Endometrial microvascular endothelial cells (primary cell): ENCODE measurements around the gene NR2C2AP. TPM values are rescaled to one million over a fixed set of nuclear protein-coding genes. Genes with fewer than 3 reads are reported as not detected.

Experiments used
- in situ Hi-C: cut with HindIII; loops from 2 replicates; pipeline ENCODE4 v1.10.0; 2017; ENCODE audit warnings: low sequenced_read_pairs, low pct_unique_long_range_greater_than_20kb; ENCODE audit errors: inconsistent ontology term
- total RNA-seq: library from RNA; depleted of rRNA; stranded (reverse); fragments of >200 nt; gene quantifications from one replicate; pipeline ENCODE4 v1.2.3, GENCODE V29; 2015; ENCODE audit errors: inconsistent ontology term

Gene NR2C2AP
- total RNA-seq, 1 donor from 2014 or later: 25.8 TPM

DNA sequence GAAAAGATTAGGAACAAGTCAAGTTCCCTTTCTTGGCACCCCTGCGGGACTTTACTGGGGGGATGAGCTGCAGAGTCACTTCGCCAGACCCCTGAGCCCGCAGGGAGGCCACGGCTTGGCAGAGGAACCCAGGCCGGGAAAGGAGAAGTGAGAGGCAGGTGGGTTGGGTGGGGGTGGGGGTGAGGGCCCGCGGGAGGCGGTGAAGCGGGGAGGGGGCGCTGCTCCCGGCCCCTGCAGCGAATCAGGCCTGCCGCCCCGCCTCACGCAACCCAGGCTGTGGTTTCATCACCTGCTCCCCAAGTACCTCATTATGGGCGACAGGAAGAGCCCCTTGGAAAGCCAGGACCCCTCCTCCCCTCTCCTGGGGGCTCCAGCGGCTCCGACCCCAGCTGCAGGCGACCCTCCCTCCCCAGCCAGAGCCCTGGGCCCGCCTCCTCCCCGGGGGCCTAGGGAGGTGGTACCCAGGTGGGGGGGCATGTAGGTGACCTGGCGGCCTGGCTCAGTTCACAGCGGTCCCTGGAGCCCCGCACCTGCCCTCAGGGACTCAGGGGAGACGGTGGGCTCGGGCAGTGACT lies 42.7 kb downstream of the NR2C2AP start:
- in situ Hi-C loops: no loop called here

DNA sequence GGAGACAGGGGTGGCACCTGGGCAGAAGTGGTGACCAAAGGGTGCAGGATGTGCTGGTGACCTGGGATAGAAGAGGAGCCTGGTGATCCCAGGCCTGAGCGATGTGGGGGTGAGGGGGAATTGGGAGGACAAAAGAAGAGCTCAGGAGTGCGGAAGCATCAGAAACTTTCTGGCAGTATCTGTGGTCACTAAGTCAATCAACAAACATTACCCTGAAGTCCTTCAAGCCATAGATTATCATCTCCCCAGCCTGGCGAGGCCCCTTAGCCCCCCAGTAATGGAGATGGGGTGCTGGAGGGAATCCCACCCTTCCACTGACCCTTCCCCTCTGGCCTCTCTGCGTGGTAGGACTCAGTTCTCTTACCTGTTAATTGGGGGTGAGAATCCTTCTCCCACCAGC lies 43.7 kb downstream of the NR2C2AP start:
- in situ Hi-C loops: no loop called here

DNA sequence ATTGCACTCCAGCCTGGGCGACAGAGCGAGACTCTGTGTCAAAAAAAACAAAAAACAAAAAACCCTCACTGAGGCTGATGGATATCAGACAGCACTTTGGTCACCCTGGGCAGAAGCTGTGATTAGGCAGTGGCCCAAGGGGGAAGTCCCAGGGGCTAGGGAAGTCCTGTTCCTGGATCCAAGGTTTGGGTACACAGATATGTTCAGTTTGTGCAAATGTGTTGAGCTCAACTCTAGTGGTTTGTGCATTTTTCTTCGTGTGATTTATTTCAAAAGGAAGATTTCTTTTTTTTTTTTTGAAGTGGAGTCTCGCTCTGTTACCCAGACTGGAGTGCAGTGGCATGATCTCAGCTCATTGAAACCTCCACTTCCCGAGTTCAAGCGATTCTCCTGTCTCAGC lies 45.4 kb downstream of the NR2C2AP start:
- in situ Hi-C loops: no loop called here

DNA sequence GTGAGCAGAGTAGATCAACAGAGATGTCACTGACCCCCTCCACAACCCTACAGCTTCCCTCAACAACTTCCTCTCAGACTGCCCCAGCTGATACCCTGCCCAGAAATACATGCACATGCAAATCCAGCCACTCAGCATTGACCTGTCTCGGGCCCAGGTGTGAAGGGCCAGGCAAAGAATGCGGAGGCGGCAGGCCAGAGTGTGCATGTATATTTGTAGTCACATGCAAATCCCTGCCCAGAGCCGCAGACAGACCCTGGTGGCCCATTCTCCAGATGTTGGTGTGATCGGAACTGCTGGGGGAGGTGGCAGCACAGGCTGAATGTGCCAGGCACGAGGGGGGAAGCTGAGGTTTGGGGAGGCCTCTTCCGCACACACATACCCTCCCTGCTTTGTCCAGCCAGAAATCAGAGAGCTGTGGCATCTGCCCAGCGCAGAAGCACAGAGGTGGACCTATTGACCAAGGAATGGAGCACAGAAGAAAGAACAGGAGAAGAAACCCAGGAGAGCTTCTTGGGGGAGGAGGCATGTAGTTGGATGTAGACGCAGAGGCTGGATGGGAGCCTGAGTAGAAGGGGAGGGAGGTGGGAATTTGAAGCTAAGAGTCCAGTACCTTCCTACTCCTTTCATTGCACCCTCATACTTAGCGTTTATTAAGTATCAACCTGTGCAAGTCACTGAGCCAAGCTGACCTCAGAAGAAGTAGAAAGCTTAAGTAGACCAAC lies 47.6 kb downstream of the NR2C2AP start:
- in situ Hi-C loops: no loop called here

DNA sequence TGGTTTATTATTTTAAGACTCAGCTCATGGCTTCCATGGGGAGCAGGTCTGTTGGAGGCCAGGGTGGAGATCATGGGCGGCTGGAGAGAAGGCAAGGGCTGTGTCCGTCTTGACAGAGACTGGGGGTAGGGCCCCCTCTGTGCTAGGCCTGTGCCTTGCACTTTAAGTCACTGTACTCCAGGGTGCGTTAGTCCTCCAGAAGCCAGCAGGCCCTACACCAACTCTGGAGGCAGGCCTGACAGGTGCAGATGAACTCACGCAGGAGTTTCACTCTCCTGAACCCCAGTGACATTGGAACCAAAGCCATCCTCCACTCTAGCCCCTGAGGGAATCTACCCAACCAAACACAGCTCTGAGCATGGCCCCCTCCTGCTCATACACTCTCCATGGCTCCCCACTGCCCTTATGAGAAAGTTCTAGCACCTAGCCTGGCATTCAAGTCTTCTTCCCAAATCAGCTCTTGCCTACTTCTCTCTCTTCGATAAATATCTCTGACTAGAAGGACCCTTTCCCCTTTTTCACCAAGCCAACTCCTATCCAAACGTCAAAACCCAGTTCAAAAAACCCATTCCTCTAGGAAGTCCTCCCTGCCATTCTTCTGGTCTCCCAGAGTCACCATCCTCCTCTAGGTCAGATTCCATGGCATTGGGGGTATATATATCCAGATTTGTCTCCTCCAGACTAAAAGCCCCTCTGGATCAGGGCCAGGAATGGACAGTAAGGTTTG lies 48.3 kb downstream of the NR2C2AP start:
- in situ Hi-C loops: no loop called here

DNA sequence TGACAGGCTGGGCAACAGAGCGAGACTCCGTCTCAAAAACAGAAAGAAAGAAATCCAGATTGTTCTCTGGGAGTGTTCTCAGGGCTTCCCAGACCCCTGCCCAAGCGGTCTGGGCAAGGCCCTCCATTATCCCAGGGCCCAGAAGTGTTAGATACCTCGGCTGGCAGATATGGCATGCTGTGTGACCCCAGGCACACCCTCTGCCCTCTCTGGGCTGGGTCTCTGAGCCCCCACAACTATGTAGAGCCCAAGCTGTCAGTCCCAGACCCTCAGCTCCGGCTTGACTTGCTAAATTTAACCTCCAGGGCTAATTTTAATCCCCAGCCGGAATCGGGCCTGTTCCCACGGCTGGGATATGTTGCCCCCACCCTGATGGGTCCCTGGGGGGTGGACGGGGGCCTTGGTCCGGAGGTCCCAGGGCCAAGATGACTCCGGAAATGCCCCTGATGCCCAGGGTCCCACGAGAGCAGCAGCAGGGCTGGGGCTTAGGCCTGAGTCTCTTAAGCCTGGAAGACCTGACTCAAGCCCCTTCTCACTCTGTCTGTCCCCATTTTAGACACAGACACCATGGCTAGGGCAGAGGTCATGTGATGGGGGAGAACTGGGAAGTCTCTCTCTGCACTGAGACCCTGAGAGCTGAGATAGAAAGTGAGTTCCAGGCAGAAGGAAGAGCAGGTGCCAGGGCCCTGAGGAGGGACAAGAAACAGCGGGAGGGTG lies 50.4 kb downstream of the NR2C2AP start:
- in situ Hi-C loops: no loop called here

DNA sequence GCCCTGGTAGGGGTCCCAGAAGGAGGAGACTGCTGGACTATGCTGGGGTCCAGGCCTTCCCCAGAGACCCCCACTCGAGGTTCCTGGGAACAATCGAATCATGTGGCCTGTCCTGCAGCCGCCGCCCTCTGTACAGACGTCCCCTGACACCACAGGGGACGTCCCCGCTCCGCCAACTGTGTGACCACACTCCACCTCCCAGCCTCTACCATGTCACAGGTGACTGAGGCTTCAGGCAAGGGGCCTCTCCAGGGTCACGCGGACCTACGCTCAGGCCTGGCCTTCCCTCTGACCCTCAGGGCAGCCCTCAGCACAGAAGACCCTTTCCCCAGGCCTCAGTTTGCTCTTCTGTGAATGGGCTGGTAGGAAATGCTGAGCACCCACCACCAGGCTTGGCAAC lies 51.8 kb downstream of the NR2C2AP start:
- in situ Hi-C loops: no loop called here

Other genes starting within 250 kb of the NR2C2AP start
- 19.5 TPM for gene SUGP2, start 169.9 kb downstream of the NR2C2AP start, total RNA-seq
- 63.6 TPM for gene ARMC6, start 169.8 kb downstream of the NR2C2AP start, total RNA-seq
- gene SLC25A42, start 139.4 kb downstream of the NR2C2AP start, total RNA-seq: 1.2 TPM
- 25.1 TPM for gene TMEM161A, start 64.9 kb downstream of the NR2C2AP start, total RNA-seq
- gene MEF2B, start 33.2 kb downstream of the NR2C2AP start, total RNA-seq: not detected
- gene BORCS8, start 11.3 kb downstream of the NR2C2AP start, total RNA-seq: 32.5 TPM
- gene RFXANK, start 11.2 kb downstream of the NR2C2AP start, total RNA-seq: 72.9 TPM
- gene NCAN, start 8.5 kb upstream of the NR2C2AP start, total RNA-seq: not detected
- not detected for gene TM6SF2, start 69.9 kb upstream of the NR2C2AP start, total RNA-seq
- gene SUGP1, start 117.1 kb upstream of the NR2C2AP start, total RNA-seq: 32.2 TPM
- gene MAU2, start 117.4 kb upstream of the NR2C2AP start, total RNA-seq: 35.3 TPM
- 102 TPM for gene GATAD2A, start 202.3 kb upstream of the NR2C2AP start, total RNA-seq